PC-9 (cell line): ENCODE data around the gene RNF157. TPM values are rescaled to one million over a fixed set of nuclear protein-coding genes. Genes with fewer than 3 reads are reported as not detected.

Experiments used
- BruUV-seq: library from RNA; stranded (reverse); fragments of 400-500 nt; replicated peaks from 2 replicates; lab custom pipeline; 2021; lab: Mats Ljungman, UMichigan
- CTCF ChIA-PET: fragments of 300-600 bp; sonication (Branson Sonifier 250); formaldehyde crosslinking; loops from one replicate; lab custom pipeline; 2022; ENCODE audit warnings: antibody characterized with exemption; lab: Charles Lee
- POLR2A ChIA-PET: fragments of 300-600 bp; sonication (Branson Sonifier 250); formaldehyde crosslinking; loops from one replicate; lab custom pipeline; 2022; ENCODE audit warnings: antibody characterized with exemption; ENCODE audit not compliant: unreplicated experiment; lab: Charles Lee
- DNase-seq, 2 experiments: peaks; one replicate each; pipeline versions ENCODE4 v3.0.0 to v3.0.0-alpha.2; 2015 to 2022; ENCODE audit warnings: mixed read lengths in 1 of 2
- H2AFZ ChIP-seq: fragments of 200-600 bp; sonication (generic); 2 replicates; pipeline ENCODE4 v1.8.1; 2017; ENCODE audit warnings: antibody characterized with exemption
- H3F3A ChIP-seq: fragments of 200-600 bp; sonication (generic); 2 replicates; pipeline ENCODE4 v1.8.1; 2017; ENCODE audit warnings: antibody characterized with exemption, mild to moderate bottlenecking, low read depth; ENCODE audit not compliant: insufficient read depth
- H3K27ac ChIP-seq: fragments of 200-600 bp; sonication (generic); 2 replicates; pipeline ENCODE4 v1.6.1; 2016; ENCODE audit warnings: mixed run types
- H3K27me3 ChIP-seq: fragments of 200-600 bp; sonication (generic); 2 replicates; pipeline ENCODE4 v1.6.1; 2016; ENCODE audit warnings: low read depth, mixed run types; ENCODE audit not compliant: insufficient read depth
- H3K36me3 ChIP-seq: fragments of 200-600 bp; sonication (generic); 2 replicates; pipeline ENCODE4 v1.6.1; 2016; ENCODE audit warnings: low read depth, mixed run types
- H3K4me1 ChIP-seq: fragments of 200-600 bp; sonication (generic); replicated peaks from 2 replicates; pipeline ENCODE4 v1.6.1; 2016; ENCODE audit warnings: mixed run types; ENCODE audit not compliant: insufficient read depth
- H3K4me2 ChIP-seq: fragments of 200-600 bp; sonication (generic); 2 replicates; pipeline ENCODE4 v1.6.1; 2017; ENCODE audit warnings: mixed run types
- H3K4me3 ChIP-seq: fragments of 200-600 bp; sonication (generic); 2 replicates; pipeline ENCODE4 v1.6.1; 2016; ENCODE audit warnings: mixed run types
- H3K79me2 ChIP-seq: fragments of 200-600 bp; sonication (generic); 2 replicates; pipeline ENCODE4 v1.6.1; 2017; ENCODE audit warnings: low read depth, mixed run types
- H3K9me2 ChIP-seq: fragments of 200-600 bp; sonication (generic); 2 replicates; pipeline ENCODE4 v1.8.1; 2017; ENCODE audit warnings: mild to moderate bottlenecking; ENCODE audit not compliant: insufficient read depth
- H3K9me3 ChIP-seq: fragments of 200-600 bp; sonication (generic); 2 replicates; pipeline ENCODE4 v1.8.1; 2016; ENCODE audit warnings: low read depth; ENCODE audit not compliant: insufficient read depth
- H4K20me1 ChIP-seq: fragments of 200-600 bp; sonication (generic); 2 replicates; pipeline ENCODE4 v1.8.1; 2017; ENCODE audit not compliant: insufficient read depth
- CTCF ChIP-seq: fragments of 200-600 bp; sonication (generic); conservative IDR thresholded peaks from 2 replicates; pipeline ENCODE4 v1.6.1; 2017; ENCODE audit warnings: mixed run types, antibody characterized with exemption, mild to moderate bottlenecking, moderate library complexity
- EZH2 ChIP-seq: fragments of 200-600 bp; sonication (generic); IDR thresholded peaks from 2 replicates; pipeline ENCODE4 v1.8.0; 2017; ENCODE audit warnings: antibody characterized with exemption, low read depth
- intact Hi-C: fragments of 100-400 bp; cut with micrococcal nuclease; formaldehyde crosslinking; loops from one replicate; pipeline ENCODE4 v1.10.0; 2022; ENCODE audit not compliant: unreplicated experiment
- total RNA-seq: library from RNA; stranded (reverse); gene quantifications from 2 replicates; pipeline ENCODE4 v1.2.3, GENCODE V29; 2021

Gene RNF157
- total RNA-seq, 1 experiment from 2014 or later, result 7.2 TPM

- H3K9me3 ChIP-seq, result no peaks in the 10 kb centered on the region
- no peaks in the 10 kb centered on the region for H3K4me1 ChIP-seq
- TF ChIP-seq EZH2 (no peak), CTCF (no peak)
- H3K4me2 ChIP-seq, result no peak overlapping the region
- H3K79me2 ChIP-seq, result no peaks in the 10 kb centered on the region
- DNase-seq, result no peak
- intact Hi-C loops, result no loop called here
- H3K9me2 ChIP-seq, result no peaks in the 10 kb centered on the region
- H2AFZ ChIP-seq, result no peak overlapping the region
- no peak overlapping the region for H3K4me3 ChIP-seq
- H3K36me3 ChIP-seq, result no peaks in the 10 kb centered on the region
- ChIA-PET CTCF (no interaction called here), POLR2A (no interaction called here)
- H3K27me3 ChIP-seq, result no peaks in the 10 kb centered on the region
- no peaks in the 10 kb centered on the region; the same call in 1 of the 2 replicates for H3F3A ChIP-seq
- H3K27ac ChIP-seq, result no peak overlapping the region
- BruUV-seq, result no TSS peak
- no peaks in the 10 kb centered on the region for H4K20me1 ChIP-seq
Observed at GRCh38 chr17:76198702-76199101, 41.6 kb downstream of the RNF157 start.

- ChIA-PET POLR2A (no interaction called here), CTCF (no interaction called here)
- no peaks in the 10 kb centered on the region for H3K79me2 ChIP-seq
- no peaks in the 10 kb centered on the region for H4K20me1 ChIP-seq
- no peak overlapping the region for H3K27ac ChIP-seq
- no peak for TF ChIP-seq EZH2
- no peak for TF ChIP-seq CTCF
- intact Hi-C loops, result no loop called here
- DNase-seq, result no peak
- no peaks in the 10 kb centered on the region for H3K4me1 ChIP-seq
- no peaks in the 10 kb centered on the region for H3K9me2 ChIP-seq
- no peaks in the 10 kb centered on the region for H3K36me3 ChIP-seq
- no peak overlapping the region for H2AFZ ChIP-seq
- BruUV-seq, result no TSS peak
- no peaks in the 10 kb centered on the region for H3K9me3 ChIP-seq
- H3K4me3 ChIP-seq, result no peak overlapping the region
- no peaks in the 10 kb centered on the region for H3K27me3 ChIP-seq
- no peaks in the 10 kb centered on the region; the same call in 1 of the 2 replicates for H3F3A ChIP-seq
- H3K4me2 ChIP-seq, result no peak overlapping the region
Observed at GRCh38 chr17:76197911-76198310, 42.4 kb downstream of the RNF157 start.

- BruUV-seq, result no TSS peak
- DNase-seq, result no peak
- CTCF ChIA-PET, result no interaction called here
Observed at GRCh38 chr17:76196675-76197074, 43.6 kb downstream of the RNF157 start.

More at GRCh38 chr17:76196675-76197074, 43.6 kb downstream of the RNF157 start:
- Histone ChIP-seq H3K79me2 (no peaks in the 10 kb centered on the region), H3K4me1 (no peaks in the 10 kb centered on the region), H3K4me3 (no peak overlapping the region), H3K36me3 (no peaks in the 10 kb centered on the region), H4K20me1 (no peaks in the 10 kb centered on the region), H3K9me3 (no peaks in the 10 kb centered on the region), H3K27ac (no peak overlapping the region), H3K9me2 (no peaks in the 10 kb centered on the region), H3K4me2 (no peak overlapping the region), H2AFZ (no peak overlapping the region), H3K27me3 (no peaks in the 10 kb centered on the region), H3F3A (no peaks in the 10 kb centered on the region; the same call in 1 of the 2 replicates)
- TF ChIP-seq CTCF, result no peak
- no peak for TF ChIP-seq EZH2
- intact Hi-C loops, result no loop called here
- POLR2A ChIA-PET, result interaction anchor here (0.5 to 0.6 kb wide), 2 partner anchors 13 to 70 kb away, joined by 3 to 4 read pairs; no protein-coding TSS in a partner anchor
